Measurements from ENCODE around the gene CDC42BPA. TPM values are rescaled to one million over a fixed set of nuclear protein-coding genes. Genes with fewer than 3 reads are reported as not detected.

CDC42BPA gene
- total and polyA plus RNA-seq, 9 of the 15 experiments (the other 6 are each of a cell fraction or from before 2014, with no cell fraction given): 8.0 to 77.5 (median 52.1) TPM

DNA sequence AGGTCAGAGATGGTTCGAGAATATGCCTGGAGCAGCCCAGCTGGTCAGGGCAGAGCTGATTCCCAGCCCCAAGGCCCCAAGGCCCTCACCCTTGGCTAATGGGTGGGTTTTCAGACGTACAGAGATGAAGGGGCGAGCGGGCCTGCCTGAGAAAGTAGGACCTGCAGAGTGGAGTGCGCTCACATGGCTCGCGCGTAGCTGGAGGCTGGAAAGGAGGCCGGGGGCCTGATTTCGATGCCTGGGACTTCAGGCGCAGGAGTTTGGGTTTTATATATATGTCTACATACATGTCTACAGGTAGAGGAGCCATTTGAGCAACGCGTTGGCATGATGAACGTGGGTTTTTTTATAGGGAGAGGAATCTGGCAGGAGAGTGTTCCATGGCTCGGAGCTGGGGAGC, 369.3 kb downstream of the CDC42BPA start:
- H3K4me2 ChIP-seq (ENCODE audit: insufficient read depth, low read length): no peak overlapping the region
- BruUV-seq (replicated peaks): no TSS peak
- CTCF ChIA-PET (ENCODE audit: low intra/inter-chr PET ratio): no interaction called here
- no peaks in the 10 kb centered on the region for H3K36me3 ChIP-seq (ENCODE audit: control insufficient read depth, insufficient read depth, low read length)
- DNase-seq (ENCODE audit: extremely low read depth in 1 of 4, low spot score in 3 of 4) (no peak), FAIRE-seq (no peak), ATAC-seq (no peak)
- POLR2A ChIA-PET: interaction anchor here (1.1 to 3.3 kb wide), 4 partner anchors 8 to 62 kb away, joined by 3 to 14 read pairs (median 8); partner anchors contain the start of gene COQ8A
- 87% methylated on average over 14 of the region's 15 CpGs for WGBS (ENCODE audit: insufficient coverage, low coverage, missing lambda C conversion rate)
- in situ Hi-C loops (cut with MboI): no loop called here
- H3K9me1 ChIP-seq (ENCODE audit: control insufficient read depth, insufficient read depth, low read length): no peaks in the 10 kb centered on the region
- TF ChIP-seq FOXA3 (CRISPR knock-in tag; conservative IDR thresholded peaks at IDR 0.05 in 1 of 2, IDR thresholded peaks at IDR 0.05 in 1 of 2) (no peak), NR3C1 (CRISPR knock-in tag; IDR thresholded peaks at IDR 0.05) (no peak), NFYB (IDR thresholded peaks at IDR 0.05; ENCODE audit: extremely low read depth, insufficient read length) (no peak), ZNF224 (CRISPR knock-in tag; IDR thresholded peaks at IDR 0.05) (no peak), NFE2 (IDR thresholded peaks at IDR 0.05; ENCODE audit: low read depth) (no peak), ETV1 (tag; conservative IDR thresholded peaks at IDR 0.05; ENCODE audit: low read depth) (no peak), ZNF717 (CRISPR knock-in tag; IDR thresholded peaks at IDR 0.05) (no peak), SRSF3 (IDR thresholded peaks at IDR 0.05; ENCODE audit: insufficient read depth, low read length) (no peak), POLR2AphosphoS2 (IDR thresholded peaks at IDR 0.05; ENCODE audit: low read length) (no peak)
- TF ChIP-seq, protein P1, sequence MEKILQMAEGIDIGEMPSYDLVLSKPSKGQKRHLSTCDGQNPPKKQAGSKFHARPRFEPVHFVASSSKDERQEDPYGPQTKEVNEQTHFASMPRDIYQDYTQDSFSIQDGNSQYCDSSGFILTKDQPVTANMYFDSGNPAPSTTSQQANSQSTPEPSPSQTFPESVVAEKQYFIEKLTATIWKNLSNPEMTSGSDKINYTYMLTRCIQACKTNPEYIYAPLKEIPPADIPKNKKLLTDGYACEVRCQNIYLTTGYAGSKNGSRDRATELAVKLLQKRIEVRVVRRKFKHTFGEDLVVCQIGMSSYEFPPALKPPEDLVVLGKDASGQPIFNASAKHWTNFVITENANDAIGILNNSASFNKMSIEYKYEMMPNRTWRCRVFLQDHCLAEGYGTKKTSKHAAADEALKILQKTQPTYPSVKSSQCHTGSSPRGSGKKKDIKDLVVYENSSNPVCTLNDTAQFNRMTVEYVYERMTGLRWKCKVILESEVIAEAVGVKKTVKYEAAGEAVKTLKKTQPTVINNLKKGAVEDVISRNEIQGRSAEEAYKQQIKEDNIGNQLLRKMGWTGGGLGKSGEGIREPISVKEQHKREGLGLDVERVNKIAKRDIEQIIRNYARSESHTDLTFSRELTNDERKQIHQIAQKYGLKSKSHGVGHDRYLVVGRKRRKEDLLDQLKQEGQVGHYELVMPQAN (IDR thresholded peaks at IDR 0.05; ENCODE audit: borderline replicate concordance): no peak
- H3K27me3 ChIP-seq (ENCODE audit: control insufficient read depth in 2 of 2, insufficient read depth in 2 of 2, low read length in 2 of 2): no peaks in the 10 kb centered on the region
- peaks cover 30% of the 10 kb centered on the region for H3K79me2 ChIP-seq (ENCODE audit: control insufficient read depth, insufficient read depth, low read length)
- no peaks in the 10 kb centered on the region for H3K9me3 ChIP-seq (replicated peaks; ENCODE audit: control insufficient read depth, insufficient read depth, low read depth, low read length)
- H4K20me1 ChIP-seq (replicated peaks; ENCODE audit: control insufficient read depth, insufficient read depth, low read length): peaks cover 6% of the 10 kb centered on the region; the same call in 1 of the 2 replicates
- no peak overlapping the region for H3K9ac ChIP-seq (ENCODE audit: insufficient read depth in 1 of 2, low read depth in 2 of 2, low read length in 2 of 2)
- H2AFZ ChIP-seq (ENCODE audit: low read depth, low read length): no peak overlapping the region
- intact Hi-C loops (cut with micrococcal nuclease): loop anchor here (10.0 kb wide), 1 partner anchor 366 kb away; the partner anchor contains the start of gene CDC42BPA
- H3K27ac ChIP-seq (ENCODE audit: extremely low read depth, low read depth, low read length): no peak overlapping the region
- peaks cover 13 to 22% of the 10 kb centered on the region in 2 experiments; a peak in 4 of 5 replicates for H3K4me1 ChIP-seq (replicated peaks in 1 of 2; ENCODE audit: control insufficient read depth in 2 of 2, insufficient read depth in 2 of 2, low read length in 2 of 2)
- no peak overlapping the region for H3K4me3 ChIP-seq
